HEK293 (cell line): ENCODE results near the gene CCDC14.

Experiments
- BCL11A ChIP-seq: fragments of 450-650 bp; formaldehyde crosslinking; IDR thresholded peaks from 2 replicates; pipeline ENCODE4 v1.5.1; 2016; ENCODE audit warnings: low read depth, missing biosample characterization, missing genetic modification characterization
- GLI4 ChIP-seq: fragments of 450-650 bp; formaldehyde crosslinking; IDR thresholded peaks from 2 replicates; pipeline ENCODE4 v1.5.1; 2016; ENCODE audit warnings: missing biosample characterization, missing genetic modification characterization
- GLIS2 ChIP-seq: fragments of 450-650 bp; formaldehyde crosslinking; IDR thresholded peaks from 2 replicates; pipeline ENCODE4 v1.5.1; 2016; ENCODE audit warnings: missing biosample characterization, missing genetic modification characterization
- MEIS1 ChIP-seq: sonication (generic); formaldehyde crosslinking; IDR thresholded peaks from 2 replicates; pipeline ENCODE4 v1.8.1; 2022; ENCODE audit warnings: missing genetic modification reagents, mild to moderate bottlenecking, borderline replicate concordance
- OVOL3 ChIP-seq: fragments of 450-650 bp; formaldehyde crosslinking; IDR thresholded peaks from 2 replicates; pipeline ENCODE4 v1.5.1; 2016; ENCODE audit warnings: missing biosample characterization, missing genetic modification characterization
- PRDM1 ChIP-seq: fragments of 450-650 bp; formaldehyde crosslinking; IDR thresholded peaks from 2 replicates; pipeline ENCODE4; 2016; ENCODE audit warnings: missing biosample characterization, missing genetic modification characterization
- ZFP3 ChIP-seq: fragments of 450-650 bp; formaldehyde crosslinking; IDR thresholded peaks from 2 replicates; pipeline ENCODE4 v1.5.1; 2016; ENCODE audit warnings: low read depth, missing biosample characterization, missing genetic modification characterization
- ZNF114 ChIP-seq: fragments of 450-650 bp; formaldehyde crosslinking; IDR thresholded peaks from 2 replicates; pipeline ENCODE4 v1.5.0; 2017; ENCODE audit warnings: missing biosample characterization, missing genetic modification characterization
- ZNF121 ChIP-seq: fragments of 450-650 bp; formaldehyde crosslinking; IDR thresholded peaks from 2 replicates; pipeline ENCODE4 v1.5.1; 2016; ENCODE audit warnings: missing biosample characterization, missing genetic modification characterization
- ZNF248 ChIP-seq: fragments of 450-650 bp; formaldehyde crosslinking; IDR thresholded peaks from 2 replicates; pipeline ENCODE4 v1.5.1; 2017; ENCODE audit warnings: missing biosample characterization, missing genetic modification characterization
- ZNF501 ChIP-seq: fragments of 450-650 bp; formaldehyde crosslinking; IDR thresholded peaks from 2 replicates; pipeline ENCODE4 v1.5.1; 2016; ENCODE audit warnings: missing biosample characterization, missing genetic modification characterization
- ZNF548 ChIP-seq: fragments of 450-650 bp; formaldehyde crosslinking; IDR thresholded peaks from 2 replicates; pipeline ENCODE4 v1.5.1; 2016; ENCODE audit warnings: missing biosample characterization, missing genetic modification characterization
- ZNF596 ChIP-seq: fragments of 450-650 bp; IDR thresholded peaks from 2 replicates; pipeline ENCODE4 v1.5.0; 2018; ENCODE audit warnings: missing biosample characterization, mild to moderate bottlenecking, missing genetic modification characterization, moderate library complexity
- ZNF621 ChIP-seq: fragments of 450-650 bp; formaldehyde crosslinking; IDR thresholded peaks from 2 replicates; pipeline ENCODE4 v1.5.1; 2017; ENCODE audit warnings: missing biosample characterization, missing genetic modification characterization
- ZNF626 ChIP-seq: fragments of 450-650 bp; sonication (Bioruptor Pico); formaldehyde crosslinking; IDR thresholded peaks from 2 replicates; pipeline ENCODE4 v1.5.1; 2018; ENCODE audit warnings: missing biosample characterization, missing genetic modification characterization, inconsistent platforms
- ZNF677 ChIP-seq: fragments of 450-650 bp; IDR thresholded peaks from 2 replicates; pipeline ENCODE4 v1.5.0; 2018; ENCODE audit warnings: missing biosample characterization, mild to moderate bottlenecking, missing genetic modification characterization, moderate library complexity
- ZNF792 ChIP-seq: fragments of 450-650 bp; formaldehyde crosslinking; IDR thresholded peaks from 2 replicates; pipeline ENCODE4 v1.5.1; 2016; ENCODE audit warnings: missing biosample characterization, missing genetic modification characterization
- ZNF830 ChIP-seq: fragments of 450-650 bp; IDR thresholded peaks from 2 replicates; pipeline ENCODE4 v1.5.0; 2018; ENCODE audit warnings: missing biosample characterization, missing genetic modification characterization, low read depth, mild to moderate bottlenecking, moderate library complexity
- ZNF843 ChIP-seq: fragments of 450-650 bp; formaldehyde crosslinking; IDR thresholded peaks from 2 replicates; pipeline ENCODE4 v1.5.1; 2016; ENCODE audit warnings: missing biosample characterization, missing genetic modification characterization
- TF ChIP-seq, protein P1 (sequence below): fragments of 450-650 bp; formaldehyde crosslinking; conservative IDR thresholded peaks from 2 replicates; pipeline ENCODE4 v1.5.1; 2016; ENCODE audit warnings: low read depth, missing biosample characterization, missing genetic modification characterization
- TF ChIP-seq, protein P2 (sequence below): fragments of 450-650 bp; formaldehyde crosslinking; IDR thresholded peaks from 2 replicates; pipeline ENCODE4 v1.5.1; 2016; ENCODE audit warnings: missing biosample characterization, missing genetic modification characterization, low read depth
- TF ChIP-seq, protein P3 (sequence below): fragments of 450-650 bp; formaldehyde crosslinking; IDR thresholded peaks from 2 replicates; pipeline ENCODE4 v1.5.1; 2016; ENCODE audit warnings: missing biosample characterization, missing genetic modification characterization
- TF ChIP-seq, protein P4 (sequence below): fragments of 450-650 bp; formaldehyde crosslinking; IDR thresholded peaks from 2 replicates; pipeline ENCODE4 v1.5.1; 2017; ENCODE audit warnings: missing biosample characterization, missing genetic modification characterization
- TF ChIP-seq, protein P5 (sequence below): fragments of 450-650 bp; formaldehyde crosslinking; IDR thresholded peaks from 2 replicates; pipeline ENCODE4; 2016; ENCODE audit warnings: missing biosample characterization, missing genetic modification characterization
- TF ChIP-seq, protein P6 (sequence below): fragments of 450-650 bp; formaldehyde crosslinking; IDR thresholded peaks from 2 replicates; pipeline ENCODE4 v1.5.1; 2016; ENCODE audit warnings: missing biosample characterization, missing genetic modification characterization
- TF ChIP-seq, protein P7 (sequence below): fragments of 450-650 bp; formaldehyde crosslinking; IDR thresholded peaks from 2 replicates; pipeline ENCODE4 v1.5.1; 2017; ENCODE audit warnings: missing biosample characterization, missing genetic modification characterization

Gene CCDC14

DNA sequence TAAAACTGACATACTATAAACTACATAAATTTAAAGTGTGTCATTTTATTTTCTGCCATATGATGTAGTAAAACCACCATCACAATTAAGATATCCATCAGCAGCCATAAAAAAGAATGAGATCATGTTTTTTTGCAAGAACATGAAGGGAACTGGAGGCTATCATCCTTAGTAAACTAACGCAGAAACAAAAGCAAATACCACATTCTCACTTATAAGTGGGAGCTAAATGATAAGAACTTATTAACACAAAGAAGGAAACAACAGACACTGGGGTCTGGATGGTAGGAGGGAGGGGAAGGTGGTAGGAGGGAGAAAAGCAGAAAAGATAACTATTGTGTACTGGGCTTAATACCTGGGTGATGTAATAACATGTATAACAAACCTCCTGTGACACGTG lies 24.6 kb downstream of the CCDC14 start (continued):
- TF ChIP-seq, protein P1, sequence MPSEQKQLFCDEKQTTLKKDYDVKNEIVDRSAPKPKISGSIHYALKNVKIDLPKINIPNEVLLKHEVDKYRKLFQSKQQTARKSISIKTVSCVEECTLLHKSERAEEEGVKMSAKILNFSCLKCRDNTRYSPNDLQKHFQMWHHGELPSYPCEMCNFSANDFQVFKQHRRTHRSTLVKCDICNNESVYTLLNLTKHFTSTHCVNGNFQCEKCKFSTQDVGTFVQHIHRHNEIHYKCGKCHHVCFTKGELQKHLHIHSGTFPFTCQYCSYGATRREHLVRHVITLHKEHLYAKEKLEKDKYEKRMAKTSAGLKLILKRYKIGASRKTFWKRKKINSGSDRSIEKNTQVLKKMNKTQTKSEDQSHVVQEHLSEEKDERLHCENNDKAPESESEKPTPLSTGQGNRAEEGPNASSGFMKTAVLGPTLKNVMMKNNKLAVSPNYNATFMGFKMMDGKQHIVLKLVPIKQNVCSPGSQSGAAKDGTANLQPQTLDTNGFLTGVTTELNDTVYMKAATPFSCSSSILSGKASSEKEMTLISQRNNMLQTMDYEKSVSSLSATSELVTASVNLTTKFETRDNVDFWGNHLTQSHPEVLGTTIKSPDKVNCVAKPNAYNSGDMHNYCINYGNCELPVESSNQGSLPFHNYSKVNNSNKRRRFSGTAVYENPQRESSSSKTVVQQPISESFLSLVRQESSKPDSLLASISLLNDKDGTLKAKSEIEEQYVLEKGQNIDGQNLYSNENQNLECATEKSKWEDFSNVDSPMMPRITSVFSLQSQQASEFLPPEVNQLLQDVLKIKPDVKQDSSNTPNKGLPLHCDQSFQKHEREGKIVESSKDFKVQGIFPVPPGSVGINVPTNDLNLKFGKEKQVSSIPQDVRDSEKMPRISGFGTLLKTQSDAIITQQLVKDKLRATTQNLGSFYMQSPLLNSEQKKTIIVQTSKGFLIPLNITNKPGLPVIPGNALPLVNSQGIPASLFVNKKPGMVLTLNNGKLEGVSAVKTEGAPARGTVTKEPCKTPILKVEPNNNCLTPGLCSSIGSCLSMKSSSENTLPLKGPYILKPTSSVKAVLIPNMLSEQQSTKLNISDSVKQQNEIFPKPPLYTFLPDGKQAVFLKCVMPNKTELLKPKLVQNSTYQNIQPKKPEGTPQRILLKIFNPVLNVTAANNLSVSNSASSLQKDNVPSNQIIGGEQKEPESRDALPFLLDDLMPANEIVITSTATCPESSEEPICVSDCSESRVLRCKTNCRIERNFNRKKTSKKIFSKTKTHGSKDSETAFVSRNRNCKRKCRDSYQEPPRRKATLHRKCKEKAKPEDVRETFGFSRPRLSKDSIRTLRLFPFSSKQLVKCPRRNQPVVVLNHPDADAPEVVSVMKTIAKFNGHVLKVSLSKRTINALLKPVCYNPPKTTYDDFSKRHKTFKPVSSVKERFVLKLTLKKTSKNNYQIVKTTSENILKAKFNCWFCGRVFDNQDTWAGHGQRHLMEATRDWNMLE (tag by site-specific recombination) = 0 out of 2 replicates have a peak, but pooled peaks have one; percentile 18
- TF ChIP-seq ZNF843 (tag by site-specific recombination) (peak; percentile 99), OVOL3 (tag by site-specific recombination) (peak; percentile 89; the same call in 1 of the 2 replicates), ZNF677 (tag by site-specific recombination) (no peak), MEIS1 (CRISPR knock-in tag) (no peak), PRDM1 (no peak), ZNF548 (tag by site-specific recombination) (no peak), GLIS2 (tag by site-specific recombination) (no peak), ZNF596 (tag by site-specific recombination) (no peak), BCL11A (tag by site-specific recombination) (peak; percentile 74; the same call in 1 of the 2 replicates), ZNF830 (no peak), ZNF501 (no peak), ZNF248 (tag by site-specific recombination) (no peak), ZNF792 (tag by site-specific recombination) (no peak), ZNF114 (no peak), GLI4 (no peak), ZFP3 (tag by site-specific recombination) (no peak), ZNF621 (tag by site-specific recombination) (no peak), ZNF626 (tag by site-specific recombination) (no peak), ZNF121 (tag by site-specific recombination) (no peak)
- TF ChIP-seq, protein P2, sequence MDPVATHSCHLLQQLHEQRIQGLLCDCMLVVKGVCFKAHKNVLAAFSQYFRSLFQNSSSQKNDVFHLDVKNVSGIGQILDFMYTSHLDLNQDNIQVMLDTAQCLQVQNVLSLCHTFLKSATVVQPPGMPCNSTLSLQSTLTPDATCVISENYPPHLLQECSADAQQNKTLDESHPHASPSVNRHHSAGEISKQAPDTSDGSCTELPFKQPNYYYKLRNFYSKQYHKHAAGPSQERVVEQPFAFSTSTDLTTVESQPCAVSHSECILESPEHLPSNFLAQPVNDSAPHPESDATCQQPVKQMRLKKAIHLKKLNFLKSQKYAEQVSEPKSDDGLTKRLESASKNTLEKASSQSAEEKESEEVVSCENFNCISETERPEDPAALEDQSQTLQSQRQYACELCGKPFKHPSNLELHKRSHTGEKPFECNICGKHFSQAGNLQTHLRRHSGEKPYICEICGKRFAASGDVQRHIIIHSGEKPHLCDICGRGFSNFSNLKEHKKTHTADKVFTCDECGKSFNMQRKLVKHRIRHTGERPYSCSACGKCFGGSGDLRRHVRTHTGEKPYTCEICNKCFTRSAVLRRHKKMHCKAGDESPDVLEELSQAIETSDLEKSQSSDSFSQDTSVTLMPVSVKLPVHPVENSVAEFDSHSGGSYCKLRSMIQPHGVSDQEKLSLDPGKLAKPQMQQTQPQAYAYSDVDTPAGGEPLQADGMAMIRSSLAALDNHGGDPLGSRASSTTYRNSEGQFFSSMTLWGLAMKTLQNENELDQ (tag by site-specific recombination) = no peak
- TF ChIP-seq, protein P3, sequence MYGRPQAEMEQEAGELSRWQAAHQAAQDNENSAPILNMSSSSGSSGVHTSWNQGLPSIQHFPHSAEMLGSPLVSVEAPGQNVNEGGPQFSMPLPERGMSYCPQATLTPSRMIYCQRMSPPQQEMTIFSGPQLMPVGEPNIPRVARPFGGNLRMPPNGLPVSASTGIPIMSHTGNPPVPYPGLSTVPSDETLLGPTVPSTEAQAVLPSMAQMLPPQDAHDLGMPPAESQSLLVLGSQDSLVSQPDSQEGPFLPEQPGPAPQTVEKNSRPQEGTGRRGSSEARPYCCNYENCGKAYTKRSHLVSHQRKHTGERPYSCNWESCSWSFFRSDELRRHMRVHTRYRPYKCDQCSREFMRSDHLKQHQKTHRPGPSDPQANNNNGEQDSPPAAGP (tag by site-specific recombination) = no peak
- TF ChIP-seq, protein P4, sequence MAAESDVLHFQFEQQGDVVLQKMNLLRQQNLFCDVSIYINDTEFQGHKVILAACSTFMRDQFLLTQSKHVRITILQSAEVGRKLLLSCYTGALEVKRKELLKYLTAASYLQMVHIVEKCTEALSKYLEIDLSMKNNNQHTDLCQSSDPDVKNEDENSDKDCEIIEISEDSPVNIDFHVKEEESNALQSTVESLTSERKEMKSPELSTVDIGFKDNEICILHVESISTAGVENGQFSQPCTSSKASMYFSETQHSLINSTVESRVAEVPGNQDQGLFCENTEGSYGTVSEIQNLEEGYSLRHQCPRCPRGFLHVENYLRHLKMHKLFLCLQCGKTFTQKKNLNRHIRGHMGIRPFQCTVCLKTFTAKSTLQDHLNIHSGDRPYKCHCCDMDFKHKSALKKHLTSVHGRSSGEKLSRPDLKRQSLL (tag by site-specific recombination) = peak; percentile 33; the same call in 1 of the 2 replicates
- TF ChIP-seq, protein P5, sequence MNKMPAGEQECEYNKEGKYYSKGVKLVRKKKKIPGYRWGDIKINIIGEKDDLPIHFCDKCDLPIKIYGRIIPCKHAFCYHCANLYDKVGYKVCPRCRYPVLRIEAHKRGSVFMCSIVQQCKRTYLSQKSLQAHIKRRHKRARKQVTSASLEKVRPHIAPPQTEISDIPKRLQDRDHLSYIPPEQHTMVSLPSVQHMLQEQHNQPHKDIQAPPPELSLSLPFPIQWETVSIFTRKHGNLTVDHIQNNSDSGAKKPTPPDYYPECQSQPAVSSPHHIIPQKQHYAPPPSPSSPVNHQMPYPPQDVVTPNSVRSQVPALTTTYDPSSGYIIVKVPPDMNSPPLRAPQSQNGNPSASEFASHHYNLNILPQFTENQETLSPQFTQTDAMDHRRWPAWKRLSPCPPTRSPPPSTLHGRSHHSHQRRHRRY (tag by site-specific recombination) = no peak
- TF ChIP-seq, protein P6, sequence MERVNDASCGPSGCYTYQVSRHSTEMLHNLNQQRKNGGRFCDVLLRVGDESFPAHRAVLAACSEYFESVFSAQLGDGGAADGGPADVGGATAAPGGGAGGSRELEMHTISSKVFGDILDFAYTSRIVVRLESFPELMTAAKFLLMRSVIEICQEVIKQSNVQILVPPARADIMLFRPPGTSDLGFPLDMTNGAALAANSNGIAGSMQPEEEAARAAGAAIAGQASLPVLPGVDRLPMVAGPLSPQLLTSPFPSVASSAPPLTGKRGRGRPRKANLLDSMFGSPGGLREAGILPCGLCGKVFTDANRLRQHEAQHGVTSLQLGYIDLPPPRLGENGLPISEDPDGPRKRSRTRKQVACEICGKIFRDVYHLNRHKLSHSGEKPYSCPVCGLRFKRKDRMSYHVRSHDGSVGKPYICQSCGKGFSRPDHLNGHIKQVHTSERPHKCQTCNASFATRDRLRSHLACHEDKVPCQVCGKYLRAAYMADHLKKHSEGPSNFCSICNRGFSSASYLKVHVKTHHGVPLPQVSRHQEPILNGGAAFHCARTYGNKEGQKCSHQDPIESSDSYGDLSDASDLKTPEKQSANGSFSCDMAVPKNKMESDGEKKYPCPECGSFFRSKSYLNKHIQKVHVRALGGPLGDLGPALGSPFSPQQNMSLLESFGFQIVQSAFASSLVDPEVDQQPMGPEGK (tag by site-specific recombination) = peak; percentile 63
- TF ChIP-seq, protein P7, sequence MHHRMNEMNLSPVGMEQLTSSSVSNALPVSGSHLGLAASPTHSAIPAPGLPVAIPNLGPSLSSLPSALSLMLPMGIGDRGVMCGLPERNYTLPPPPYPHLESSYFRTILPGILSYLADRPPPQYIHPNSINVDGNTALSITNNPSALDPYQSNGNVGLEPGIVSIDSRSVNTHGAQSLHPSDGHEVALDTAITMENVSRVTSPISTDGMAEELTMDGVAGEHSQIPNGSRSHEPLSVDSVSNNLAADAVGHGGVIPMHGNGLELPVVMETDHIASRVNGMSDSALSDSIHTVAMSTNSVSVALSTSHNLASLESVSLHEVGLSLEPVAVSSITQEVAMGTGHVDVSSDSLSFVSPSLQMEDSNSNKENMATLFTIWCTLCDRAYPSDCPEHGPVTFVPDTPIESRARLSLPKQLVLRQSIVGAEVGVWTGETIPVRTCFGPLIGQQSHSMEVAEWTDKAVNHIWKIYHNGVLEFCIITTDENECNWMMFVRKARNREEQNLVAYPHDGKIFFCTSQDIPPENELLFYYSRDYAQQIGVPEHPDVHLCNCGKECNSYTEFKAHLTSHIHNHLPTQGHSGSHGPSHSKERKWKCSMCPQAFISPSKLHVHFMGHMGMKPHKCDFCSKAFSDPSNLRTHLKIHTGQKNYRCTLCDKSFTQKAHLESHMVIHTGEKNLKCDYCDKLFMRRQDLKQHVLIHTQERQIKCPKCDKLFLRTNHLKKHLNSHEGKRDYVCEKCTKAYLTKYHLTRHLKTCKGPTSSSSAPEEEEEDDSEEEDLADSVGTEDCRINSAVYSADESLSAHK (tag by site-specific recombination) = peak; percentile 75
